Endothelial cell of hepatic sinusoid (primary cell): ENCODE results near the gene LPP.

Experiments
- in situ Hi-C: cut with HindIII; loops from 2 replicates; pipeline ENCODE4 v1.10.0; 2017; ENCODE audit warnings: low sequenced_read_pairs

The LPP gene

GRCh38 chr3:188524052-188524451, 370.1 kb downstream of the LPP start:
- in situ Hi-C loops: loop anchor here (25.0 kb wide), 1 partner anchor 787 kb away; the partner anchor contains the start of gene BCL6

- in situ Hi-C loops: no loop called here
These were observed 372.1 kb downstream of the LPP start for GRCh38 chr3:188526057-188526456.

DNA sequence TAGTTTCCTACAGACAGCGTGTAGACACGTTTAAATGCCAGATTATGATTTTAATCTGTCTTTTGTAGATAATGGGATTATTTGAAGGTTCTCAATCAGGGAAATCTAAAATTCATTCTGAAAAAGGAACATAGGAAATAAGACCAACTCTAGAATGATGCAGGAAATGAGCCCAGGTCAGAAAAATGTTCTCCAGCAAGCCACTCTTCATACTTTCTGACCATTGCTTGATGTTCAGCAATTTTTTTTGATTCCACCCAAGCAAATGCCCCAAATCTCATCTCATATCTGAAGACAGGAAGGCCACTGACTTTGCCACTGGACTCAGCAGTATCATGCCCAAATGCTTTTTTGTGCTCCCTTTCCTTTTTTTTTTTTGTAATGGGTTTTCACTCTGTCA, 373.4 kb downstream of the LPP start:
- in situ Hi-C loops: no loop called here

- in situ Hi-C loops: no loop called here
These were observed 374.4 kb downstream of the LPP start for GRCh38 chr3:188528396-188528795.

DNA sequence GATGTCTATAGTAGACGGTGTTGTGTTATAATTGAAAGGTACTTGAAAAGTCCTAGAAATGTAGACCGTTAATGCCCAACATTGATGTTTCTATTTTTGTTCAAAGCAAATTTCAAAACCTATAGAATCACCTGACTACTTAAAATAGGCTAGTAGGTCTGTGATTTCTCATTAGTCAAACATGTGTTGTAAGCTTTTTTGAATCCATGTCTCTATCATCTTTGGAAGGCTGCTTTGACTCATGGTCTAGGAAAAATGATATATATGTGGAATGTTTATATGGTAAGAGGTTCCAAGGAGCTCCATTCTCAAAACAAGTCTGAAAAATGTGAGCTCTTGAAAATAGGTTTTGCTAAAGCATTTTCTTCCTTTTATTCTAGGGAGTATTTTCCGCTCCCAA, 375.3 kb downstream of the LPP start:
- in situ Hi-C loops: no loop called here

- in situ Hi-C loops: no loop called here
These were observed 376.3 kb downstream of the LPP start for GRCh38 chr3:188530226-188530625.

GRCh38 chr3:188531210-188531609, 377.3 kb downstream of the LPP start:
- in situ Hi-C loops: no loop called here

- in situ Hi-C loops: no loop called here
These were observed 379.2 kb downstream of the LPP start for GRCh38 chr3:188533172-188533571.

DNA sequence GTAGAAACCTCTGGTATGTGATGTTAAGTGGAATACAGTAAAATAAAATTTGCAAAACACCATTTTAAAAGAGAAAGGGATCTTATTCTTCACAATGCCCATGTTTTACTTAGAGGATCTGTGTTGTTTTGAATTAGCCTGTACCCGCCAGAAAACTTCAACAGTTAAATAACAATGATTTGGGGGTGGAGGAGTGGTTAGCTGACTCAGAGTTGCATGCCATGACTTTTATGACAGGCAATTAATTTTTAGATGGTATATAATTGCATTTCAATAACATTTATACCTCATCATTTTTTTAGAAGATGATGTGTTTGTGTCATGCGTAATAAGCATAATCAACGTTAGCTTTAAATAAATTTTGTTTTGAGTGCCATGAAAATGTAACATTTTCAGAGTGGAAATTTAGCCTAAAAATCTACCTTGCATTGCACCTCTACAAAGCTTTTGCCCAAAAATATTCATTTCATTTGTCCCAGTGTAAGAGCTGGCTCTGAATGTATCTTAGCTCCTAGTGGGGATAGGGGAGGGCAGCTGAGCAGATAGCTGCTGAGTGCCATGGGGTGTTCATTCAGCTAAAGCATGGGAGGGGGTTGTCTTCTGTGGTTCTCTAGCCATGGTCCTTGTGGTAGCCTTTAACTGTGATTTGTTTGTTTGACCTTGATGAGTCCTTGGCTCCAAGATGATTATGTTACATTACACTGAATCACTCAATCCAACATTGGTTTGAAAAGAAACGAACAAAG, 379.8 kb downstream of the LPP start:
- in situ Hi-C loops: no loop called here

- in situ Hi-C loops: no loop called here
These were observed 380.7 kb downstream of the LPP start for GRCh38 chr3:188534633-188535032.

- in situ Hi-C loops: no loop called here
These were observed 383.6 kb downstream of the LPP start for GRCh38 chr3:188537606-188538005.

DNA sequence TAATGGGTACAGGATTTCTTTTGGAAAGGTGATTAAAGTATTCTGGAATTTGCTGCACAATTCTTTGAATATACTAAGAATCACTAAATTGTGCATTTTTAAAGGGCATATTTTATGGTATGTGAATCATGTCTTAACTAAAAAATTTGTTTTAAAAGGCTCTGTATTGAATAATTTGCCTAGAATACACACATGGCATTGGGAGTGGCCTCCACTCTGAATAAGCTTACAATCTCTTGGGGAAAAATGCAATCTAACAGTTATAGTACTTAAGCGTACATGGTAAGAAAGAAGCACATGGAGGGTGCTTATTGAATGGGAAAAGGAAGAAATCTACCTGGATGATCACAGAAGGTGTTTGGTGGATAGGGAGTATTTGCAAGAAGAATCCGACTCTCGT, 385.1 kb downstream of the LPP start:
- in situ Hi-C loops: no loop called here

- in situ Hi-C loops: loop anchor here (5.0 kb wide), 1 partner anchor 67 kb away; no protein-coding TSS in a partner anchor
These were observed 385.8 kb downstream of the LPP start for GRCh38 chr3:188539631-188540194.

- in situ Hi-C loops: loop anchor here (5.0 kb wide), 1 partner anchor 70 kb away; no protein-coding TSS in a partner anchor
These were observed 388.2 kb downstream of the LPP start for GRCh38 chr3:188542196-188542595.

DNA sequence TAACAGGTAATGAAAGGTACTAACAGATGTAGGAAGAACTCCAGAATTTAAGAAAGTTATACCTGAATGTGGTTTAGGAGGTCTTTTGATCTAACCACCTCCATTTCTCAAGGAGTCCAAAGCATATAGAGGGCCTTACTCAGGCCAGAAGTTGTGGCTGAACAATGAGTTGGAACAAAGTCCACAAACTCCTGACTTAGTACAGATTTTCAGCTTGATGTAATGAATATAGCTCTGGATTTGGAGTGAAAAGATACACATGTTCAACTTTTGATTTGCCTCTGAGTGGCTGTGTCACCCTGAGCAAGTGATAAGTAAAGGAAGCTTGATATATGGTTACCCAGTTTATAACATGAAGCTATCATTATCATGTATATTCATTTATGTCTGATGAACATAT, 390.1 kb downstream of the LPP start:
- in situ Hi-C loops: loop anchor here (5.0 kb wide), 1 partner anchor 72 kb away; no protein-coding TSS in a partner anchor

DNA sequence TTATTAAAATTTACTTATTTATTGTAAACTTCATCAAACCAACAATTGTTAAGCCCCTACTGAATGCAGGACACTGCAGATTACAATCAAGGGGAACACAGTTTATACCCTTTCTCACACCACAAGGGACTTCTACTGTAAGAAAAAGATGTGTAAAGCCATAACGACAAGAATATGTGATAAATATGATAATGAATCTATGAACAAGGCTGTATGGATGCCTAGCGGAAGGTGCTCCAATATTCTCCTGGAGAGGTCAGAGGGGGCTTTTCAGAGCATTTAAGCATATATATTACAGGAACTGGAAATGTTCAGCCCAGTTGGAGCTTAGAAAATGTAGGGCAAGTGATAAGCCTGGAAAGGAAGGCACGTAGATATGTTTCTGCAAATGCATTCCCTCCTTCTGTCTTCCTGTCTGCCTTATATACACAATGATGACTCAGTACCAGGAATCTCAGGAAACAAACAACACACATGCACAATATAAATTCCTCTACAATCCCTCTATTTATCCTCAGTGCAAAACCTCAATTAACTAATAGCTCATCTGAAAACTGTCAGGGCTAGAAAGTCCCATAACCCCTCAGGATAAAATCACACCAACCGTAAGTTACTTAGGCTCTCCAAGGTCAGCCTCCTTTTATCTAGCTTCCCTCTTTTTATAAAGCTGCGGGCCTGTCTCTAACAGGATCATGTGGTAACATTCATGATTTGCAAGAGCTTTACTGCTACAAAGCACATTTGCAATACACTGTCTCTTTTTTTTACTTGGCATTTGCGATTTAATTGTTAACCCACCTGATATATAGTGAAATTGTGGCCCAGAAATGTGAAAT, 393.1 kb downstream of the LPP start:
- in situ Hi-C loops: no loop called here

DNA sequence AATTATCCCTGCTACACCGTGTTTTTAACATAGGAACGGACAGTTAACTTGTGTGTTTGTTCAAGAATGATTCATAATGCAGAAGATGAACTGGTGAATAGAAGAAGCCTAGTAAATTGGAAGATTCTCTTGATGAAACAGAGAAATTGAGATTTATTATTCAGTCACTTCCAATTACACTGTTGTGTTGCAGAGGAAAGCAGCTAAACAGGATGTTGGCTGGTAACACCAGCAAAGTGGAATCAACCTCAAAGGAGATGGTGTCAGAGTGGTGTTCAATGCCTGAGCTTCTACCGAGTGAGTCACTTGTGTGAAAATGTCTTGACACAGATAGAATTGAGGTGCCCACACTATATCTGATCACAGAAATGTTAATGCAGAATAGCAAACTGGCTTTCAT, 399.6 kb downstream of the LPP start:
- in situ Hi-C loops: no loop called here

DNA sequence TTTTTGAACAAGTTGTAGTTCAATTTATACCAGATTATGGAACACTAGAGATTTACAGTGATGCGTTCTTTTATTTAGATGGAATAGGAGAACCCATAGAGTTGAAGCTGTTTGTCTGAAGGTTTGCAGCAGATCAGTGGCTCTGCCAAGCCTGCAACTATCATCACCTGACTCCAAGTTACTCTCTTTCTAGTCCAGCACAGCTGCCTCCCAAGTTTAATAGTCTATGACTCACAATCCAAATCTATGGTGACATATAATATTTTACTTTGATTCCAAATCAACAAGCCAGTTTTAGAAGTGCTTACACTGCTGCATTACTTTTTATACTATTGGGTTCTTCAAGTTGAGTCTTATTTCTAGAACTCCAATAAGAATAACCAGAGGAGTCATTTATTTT, 400.4 kb downstream of the LPP start:
- in situ Hi-C loops: no loop called here

GRCh38 chr3:188557235-188557634, 403.3 kb downstream of the LPP start:
- in situ Hi-C loops: no loop called here

DNA sequence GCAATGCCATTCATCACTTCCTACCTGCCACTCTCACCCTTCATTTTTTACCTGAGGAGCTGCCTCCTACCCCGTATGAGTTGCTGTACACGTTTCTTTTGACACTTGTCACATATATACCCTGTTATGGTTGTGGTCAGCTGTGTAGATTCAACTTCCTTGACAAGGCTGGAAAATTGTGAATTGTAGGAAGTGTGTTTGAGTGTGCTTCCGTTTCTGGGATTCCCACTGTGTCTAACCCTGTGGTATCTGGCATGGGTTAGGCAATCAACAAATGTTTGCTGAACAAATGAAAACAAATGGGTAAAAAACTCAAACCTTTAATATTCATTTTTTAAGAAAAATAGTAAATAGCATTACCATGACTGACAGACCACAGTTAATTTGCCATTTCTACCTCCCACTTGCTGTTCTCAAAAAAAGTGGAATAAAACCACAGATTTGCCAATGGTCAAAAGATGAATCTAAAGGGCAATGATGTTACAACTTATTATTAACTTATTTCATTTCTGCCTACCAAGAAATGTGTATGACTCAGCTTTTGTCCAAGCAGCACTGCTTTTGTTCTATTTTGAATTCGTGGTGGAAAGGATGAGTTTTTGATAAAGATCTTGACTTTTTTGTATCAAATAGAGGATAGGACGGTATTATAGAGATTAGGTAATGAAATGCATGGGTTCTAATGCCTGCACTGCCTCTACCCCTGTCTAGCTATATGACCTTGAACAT, 404.6 kb downstream of the LPP start:
- in situ Hi-C loops: no loop called here

DNA sequence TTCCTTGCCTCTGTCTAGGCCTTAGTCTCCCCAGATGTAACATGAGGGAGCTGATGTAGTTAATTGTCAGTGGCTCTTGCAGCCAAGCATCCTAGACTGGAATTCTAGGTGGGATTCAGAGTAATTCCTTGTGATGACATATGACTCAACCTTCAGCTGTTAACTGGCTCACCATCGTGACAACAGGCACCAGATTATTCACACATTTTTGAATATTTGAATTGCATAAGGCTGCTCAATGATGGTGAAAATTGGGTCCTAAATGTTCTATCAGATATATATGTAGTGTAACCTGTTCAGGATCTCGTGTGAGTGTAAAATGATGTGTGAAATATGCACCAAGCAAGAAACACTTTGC, 405.1 kb downstream of the LPP start:
- in situ Hi-C loops: no loop called here
